GM18951 (cell line): Measurements from ENCODE around the gene AQP2.

Experiments
- POLR2A ChIP-seq: IDR thresholded peaks from 4 replicates; pipeline ENCODE4 v1.6.1; 2011; ENCODE audit warnings: mild to moderate bottlenecking; ENCODE audit not compliant: insufficient read length, insufficient read depth; ENCODE audit errors: extremely low read depth
- in situ Hi-C: fragments of 300-500 bp; cut with MboI; formaldehyde crosslinking; loops from one replicate; pipeline ENCODE4 v1.12.0; 2022; ENCODE audit warnings: low sequenced_read_pairs, mixed read lengths, inconsistent platforms; ENCODE audit not compliant: unreplicated experiment

AQP2 gene

GRCh38 chr12:49941556-49942511, 8.7 kb upstream of the AQP2 start:
- no peak for TF ChIP-seq POLR2A
- in situ Hi-C loops: no loop called here

- in situ Hi-C loops: no loop called here
- no peak for TF ChIP-seq POLR2A
These were observed 8.0 kb upstream of the AQP2 start for GRCh38 chr12:49942512-49942893.

GRCh38 chr12:49942921-49943624, 7.5 kb upstream of the AQP2 start:
- TF ChIP-seq POLR2A: no peak
- in situ Hi-C loops: no loop called here

GRCh38 chr12:49943625-49943960, 6.9 kb upstream of the AQP2 start:
- no peak for TF ChIP-seq POLR2A
- in situ Hi-C loops: no loop called here

- no peak for TF ChIP-seq POLR2A
- in situ Hi-C loops: no loop called here
These were observed 6.5 kb upstream of the AQP2 start for GRCh38 chr12:49944046-49944445.

- TF ChIP-seq POLR2A: no peak
- in situ Hi-C loops: no loop called here
These were observed 5.8 kb upstream of the AQP2 start for GRCh38 chr12:49944718-49945117.

GRCh38 chr12:49945394-49946080, 5.0 kb upstream of the AQP2 start:
- no peak for TF ChIP-seq POLR2A
- in situ Hi-C loops: no loop called here

- no peak for TF ChIP-seq POLR2A
- in situ Hi-C loops: no loop called here
These were observed 4.5 kb upstream of the AQP2 start for GRCh38 chr12:49946086-49946485.

- in situ Hi-C loops: no loop called here
- TF ChIP-seq POLR2A: no peak
These were observed 4.0 kb upstream of the AQP2 start for GRCh38 chr12:49946497-49946896.

GRCh38 chr12:49947593-49948226, 2.8 kb upstream of the AQP2 start:
- TF ChIP-seq POLR2A: no peak
- in situ Hi-C loops: no loop called here

- in situ Hi-C loops: no loop called here
These were observed 1.4 kb upstream of the AQP2 start for GRCh38 chr12:49948866-49949845.

GRCh38 chr12:49949866-49950265, 671 bp upstream of the AQP2 start:
- in situ Hi-C loops: no loop called here
- no peak for TF ChIP-seq POLR2A

More at GRCh38 chr12:49948866-49949845, 1.4 kb upstream of the AQP2 start:
- no peak for TF ChIP-seq POLR2A
